Neural cell (in vitro differentiated cells): ENCODE results near the gene EMD. TPM values are rescaled to one million over a fixed set of nuclear protein-coding genes. Genes with fewer than 3 reads are reported as not detected.

ENCODE experiments used
- H2AFZ ChIP-seq: fragments of 200-600, 300-800 bp; sonication (generic), shearing (Covaris generic); 2 replicates; pipeline ENCODE4 v1.6.0; 2014; ENCODE audit warnings: low read depth, mild to moderate bottlenecking, antibody characterized with exemption, low read length, moderate library complexity
- H3F3A ChIP-seq: fragments of 200-600 bp; shearing (Covaris generic); 2 replicates; pipeline ENCODE4 v1.6.1; 2016; ENCODE audit warnings: mild to moderate bottlenecking, moderate library complexity, mixed read lengths, antibody characterized with exemption, low read length; ENCODE audit not compliant: insufficient read depth, poor library complexity, severe bottlenecking
- H3K27ac ChIP-seq: fragments of 200-600, 300-800 bp; sonication (generic), shearing (Covaris generic); 2 replicates; pipeline ENCODE4 v1.5.1; 2014; ENCODE audit warnings: mild to moderate bottlenecking, low read length, moderate library complexity
- H3K27me3 ChIP-seq: fragments of 300-800, 200-600 bp; sonication (generic), shearing (Covaris generic); 2 replicates; pipeline ENCODE4 v1.6.0; 2014; ENCODE audit warnings: mild to moderate bottlenecking, low read depth, low read length, moderate library complexity; ENCODE audit not compliant: insufficient read depth
- H3K36me3 ChIP-seq: fragments of 300-800, 200-600 bp; sonication (generic), shearing (Covaris generic); 2 replicates; pipeline ENCODE4 v1.5.1; 2014; ENCODE audit warnings: mild to moderate bottlenecking, antibody characterized with exemption, low read length, moderate library complexity; ENCODE audit not compliant: insufficient read depth
- H3K4me2 ChIP-seq: fragments of 300-800, 200-600 bp; sonication (generic), shearing (Covaris generic); 2 replicates; pipeline ENCODE4 v1.6.0; 2014; ENCODE audit warnings: mild to moderate bottlenecking, low read length
- H3K4me3 ChIP-seq: fragments of 300-800, 200-600 bp; sonication (generic), shearing (Covaris generic); 2 replicates; pipeline ENCODE4 v1.5.1; 2014; ENCODE audit warnings: mild to moderate bottlenecking, low read length, moderate library complexity
- H3K79me2 ChIP-seq: fragments of 200-600 bp; shearing (Covaris generic); replicated peaks from 2 replicates; pipeline ENCODE4 v1.6.0; 2014; ENCODE audit warnings: mild to moderate bottlenecking, low read length, moderate library complexity; ENCODE audit not compliant: insufficient read depth
- H3K9ac ChIP-seq: fragments of 300-800, 200-600 bp; sonication (generic), shearing (Covaris generic); 2 replicates; pipeline ENCODE4 v1.6.1; 2016; ENCODE audit warnings: mild to moderate bottlenecking, low read length, mixed read lengths
- H3K9me2 ChIP-seq: fragments of 200-600 bp; shearing (Covaris generic); 2 replicates; pipeline ENCODE4 v1.6.1; 2016; ENCODE audit warnings: mild to moderate bottlenecking, low read length, mixed read lengths; ENCODE audit not compliant: insufficient read depth
- H3K9me3 ChIP-seq: fragments of 200-600, 300-800 bp; sonication (generic), shearing (Covaris generic); 2 replicates; pipeline ENCODE4 v1.6.1; 2016; ENCODE audit warnings: mild to moderate bottlenecking, mixed run types, low read length, moderate library complexity, mixed read lengths
- H4K20me1 ChIP-seq: fragments of 200-600 bp; shearing (Covaris generic); 2 replicates; pipeline ENCODE4 v1.6.1; 2016; ENCODE audit warnings: mild to moderate bottlenecking, mixed run types; ENCODE audit not compliant: insufficient read depth
- EP300 ChIP-seq: fragments of 450-650 bp; conservative IDR thresholded peaks from 2 replicates; pipeline ENCODE4 v1.6.1; 2014; ENCODE audit warnings: antibody characterized with exemption, mild to moderate bottlenecking, moderate library complexity; ENCODE audit not compliant: poor library complexity, severe bottlenecking
- EZH2 ChIP-seq: fragments of 200-600, 300-800 bp; shearing (Covaris generic), sonication (generic); IDR thresholded peaks from 2 replicates; pipeline ENCODE4 v1.6.1; 2014; ENCODE audit warnings: antibody characterized with exemption, low read length, borderline replicate concordance, mild to moderate bottlenecking; ENCODE audit not compliant: insufficient read depth, poor library complexity, severe bottlenecking
- MXI1 ChIP-seq: fragments of 450-650 bp; conservative IDR thresholded peaks from 2 replicates; pipeline ENCODE4 v1.6.1; 2014; ENCODE audit warnings: antibody characterized with exemption, mild to moderate bottlenecking; ENCODE audit not compliant: poor library complexity, severe bottlenecking
- POLR2AphosphoS5 ChIP-seq: IDR thresholded peaks from 2 replicates; pipeline ENCODE4 v1.6.1; 2012
- RAD21 ChIP-seq: fragments of 450-650 bp; conservative IDR thresholded peaks from 2 replicates; pipeline ENCODE4 v1.6.1; 2014; ENCODE audit warnings: antibody characterized with exemption, mild to moderate bottlenecking, moderate library complexity
- SMC3 ChIP-seq: fragments of 450-650 bp; conservative IDR thresholded peaks from 2 replicates; pipeline ENCODE4 v1.6.1; 2014; ENCODE audit warnings: antibody characterized with exemption, mild to moderate bottlenecking, moderate library complexity; ENCODE audit not compliant: poor library complexity
- TAF1 ChIP-seq: IDR thresholded peaks from 2 replicates; pipeline ENCODE4 v1.6.1; 2012; ENCODE audit warnings: low read depth
- polyA plus RNA-seq: library from polyadenylated mRNA; depleted of rRNA; stranded (reverse); fragments of >200 nt; gene quantifications from 2 replicates; pipeline ENCODE4 v1.2.3, GENCODE V29; 2014
- TF ChIP-seq, protein P1 (sequence below): fragments of 450-650 bp; IDR thresholded peaks from 2 replicates; pipeline ENCODE4 v1.5.1; 2014; ENCODE audit warnings: antibody characterized with exemption, mild to moderate bottlenecking, moderate library complexity; ENCODE audit not compliant: poor library complexity, severe bottlenecking
- TF ChIP-seq, protein P2 (sequence below): IDR thresholded peaks from 2 replicates; pipeline ENCODE4 v1.6.1; 2012; ENCODE audit warnings: borderline replicate concordance

Gene EMD
- polyA plus RNA-seq, 1 donor from 2014 or later: 67.9 TPM

DNA sequence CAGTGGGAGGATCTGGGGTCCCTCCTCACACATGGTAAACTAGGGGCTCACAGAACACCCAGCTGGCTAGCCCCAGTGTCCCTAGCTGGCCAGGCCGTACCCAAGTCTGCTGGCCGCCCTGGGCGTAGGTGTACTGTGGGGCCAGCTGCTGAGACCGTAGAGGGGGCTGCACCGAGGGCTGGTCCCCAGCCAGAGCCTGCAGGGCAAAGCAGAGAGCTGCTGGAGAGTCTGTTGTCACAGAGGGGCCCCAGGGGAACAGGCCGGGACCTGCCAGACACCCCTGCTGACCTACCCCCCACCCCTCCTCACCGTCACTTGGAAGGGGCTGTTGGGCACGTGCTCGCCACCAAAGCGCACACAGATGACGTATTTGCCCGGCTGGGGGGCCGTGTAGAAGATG is 24.6 kb upstream of the EMD start:
- H4K20me1 ChIP-seq: no peaks in the 10 kb centered on the region
- no peak for TF ChIP-seq EP300
- TF ChIP-seq POLR2AphosphoS5: no peak
- TF ChIP-seq RAD21: no peak
- TF ChIP-seq TAF1: no peak
- TF ChIP-seq, protein P1, sequence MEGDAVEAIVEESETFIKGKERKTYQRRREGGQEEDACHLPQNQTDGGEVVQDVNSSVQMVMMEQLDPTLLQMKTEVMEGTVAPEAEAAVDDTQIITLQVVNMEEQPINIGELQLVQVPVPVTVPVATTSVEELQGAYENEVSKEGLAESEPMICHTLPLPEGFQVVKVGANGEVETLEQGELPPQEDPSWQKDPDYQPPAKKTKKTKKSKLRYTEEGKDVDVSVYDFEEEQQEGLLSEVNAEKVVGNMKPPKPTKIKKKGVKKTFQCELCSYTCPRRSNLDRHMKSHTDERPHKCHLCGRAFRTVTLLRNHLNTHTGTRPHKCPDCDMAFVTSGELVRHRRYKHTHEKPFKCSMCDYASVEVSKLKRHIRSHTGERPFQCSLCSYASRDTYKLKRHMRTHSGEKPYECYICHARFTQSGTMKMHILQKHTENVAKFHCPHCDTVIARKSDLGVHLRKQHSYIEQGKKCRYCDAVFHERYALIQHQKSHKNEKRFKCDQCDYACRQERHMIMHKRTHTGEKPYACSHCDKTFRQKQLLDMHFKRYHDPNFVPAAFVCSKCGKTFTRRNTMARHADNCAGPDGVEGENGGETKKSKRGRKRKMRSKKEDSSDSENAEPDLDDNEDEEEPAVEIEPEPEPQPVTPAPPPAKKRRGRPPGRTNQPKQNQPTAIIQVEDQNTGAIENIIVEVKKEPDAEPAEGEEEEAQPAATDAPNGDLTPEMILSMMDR: no peak
- TF ChIP-seq SMC3: no peak
- no peak for TF ChIP-seq EZH2
- TF ChIP-seq MXI1: no peak
- TF ChIP-seq, protein P2, sequence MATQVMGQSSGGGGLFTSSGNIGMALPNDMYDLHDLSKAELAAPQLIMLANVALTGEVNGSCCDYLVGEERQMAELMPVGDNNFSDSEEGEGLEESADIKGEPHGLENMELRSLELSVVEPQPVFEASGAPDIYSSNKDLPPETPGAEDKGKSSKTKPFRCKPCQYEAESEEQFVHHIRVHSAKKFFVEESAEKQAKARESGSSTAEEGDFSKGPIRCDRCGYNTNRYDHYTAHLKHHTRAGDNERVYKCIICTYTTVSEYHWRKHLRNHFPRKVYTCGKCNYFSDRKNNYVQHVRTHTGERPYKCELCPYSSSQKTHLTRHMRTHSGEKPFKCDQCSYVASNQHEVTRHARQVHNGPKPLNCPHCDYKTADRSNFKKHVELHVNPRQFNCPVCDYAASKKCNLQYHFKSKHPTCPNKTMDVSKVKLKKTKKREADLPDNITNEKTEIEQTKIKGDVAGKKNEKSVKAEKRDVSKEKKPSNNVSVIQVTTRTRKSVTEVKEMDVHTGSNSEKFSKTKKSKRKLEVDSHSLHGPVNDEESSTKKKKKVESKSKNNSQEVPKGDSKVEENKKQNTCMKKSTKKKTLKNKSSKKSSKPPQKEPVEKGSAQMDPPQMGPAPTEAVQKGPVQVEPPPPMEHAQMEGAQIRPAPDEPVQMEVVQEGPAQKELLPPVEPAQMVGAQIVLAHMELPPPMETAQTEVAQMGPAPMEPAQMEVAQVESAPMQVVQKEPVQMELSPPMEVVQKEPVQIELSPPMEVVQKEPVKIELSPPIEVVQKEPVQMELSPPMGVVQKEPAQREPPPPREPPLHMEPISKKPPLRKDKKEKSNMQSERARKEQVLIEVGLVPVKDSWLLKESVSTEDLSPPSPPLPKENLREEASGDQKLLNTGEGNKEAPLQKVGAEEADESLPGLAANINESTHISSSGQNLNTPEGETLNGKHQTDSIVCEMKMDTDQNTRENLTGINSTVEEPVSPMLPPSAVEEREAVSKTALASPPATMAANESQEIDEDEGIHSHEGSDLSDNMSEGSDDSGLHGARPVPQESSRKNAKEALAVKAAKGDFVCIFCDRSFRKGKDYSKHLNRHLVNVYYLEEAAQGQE: no peak
- H2AFZ ChIP-seq: no peak overlapping the region
- H3K27ac ChIP-seq: no peak overlapping the region
- no peak overlapping the region for H3K9ac ChIP-seq
- no peak overlapping the region for H3K4me3 ChIP-seq
- H3K9me2 ChIP-seq: no peaks in the 10 kb centered on the region
- H3K27me3 ChIP-seq: no peaks in the 10 kb centered on the region
- H3K9me3 ChIP-seq: no peaks in the 10 kb centered on the region
- H3K36me3 ChIP-seq: no peaks in the 10 kb centered on the region
- H3K79me2 ChIP-seq: no peaks in the 10 kb centered on the region
- H3F3A ChIP-seq: no peaks in the 10 kb centered on the region
- no peak overlapping the region for H3K4me2 ChIP-seq

- Histone ChIP-seq H3K9me2 (no peaks in the 10 kb centered on the region), H4K20me1 (no peaks in the 10 kb centered on the region), H3K36me3 (no peaks in the 10 kb centered on the region), H3K79me2 (no peaks in the 10 kb centered on the region), H3F3A (no peaks in the 10 kb centered on the region), H3K9me3 (no peaks in the 10 kb centered on the region), H3K27me3 (no peaks in the 10 kb centered on the region), H2AFZ (no peak overlapping the region), H3K27ac (no peak overlapping the region), H3K9ac (no peak overlapping the region), H3K4me3 (no peak overlapping the region), H3K4me2 (no peak overlapping the region)
- TF ChIP-seq, protein P2: no peak
- TF ChIP-seq MXI1 (no peak), EZH2 (no peak), POLR2AphosphoS5 (no peak), SMC3 (no peak), TAF1 (no peak)
- TF ChIP-seq, protein P1: no peak
Observed at GRCh38 chrX:154355094-154355775, 23.9 kb upstream of the EMD start.
